ENCODE results near the gene CACNA1C.

Gene CACNA1C

DNA sequence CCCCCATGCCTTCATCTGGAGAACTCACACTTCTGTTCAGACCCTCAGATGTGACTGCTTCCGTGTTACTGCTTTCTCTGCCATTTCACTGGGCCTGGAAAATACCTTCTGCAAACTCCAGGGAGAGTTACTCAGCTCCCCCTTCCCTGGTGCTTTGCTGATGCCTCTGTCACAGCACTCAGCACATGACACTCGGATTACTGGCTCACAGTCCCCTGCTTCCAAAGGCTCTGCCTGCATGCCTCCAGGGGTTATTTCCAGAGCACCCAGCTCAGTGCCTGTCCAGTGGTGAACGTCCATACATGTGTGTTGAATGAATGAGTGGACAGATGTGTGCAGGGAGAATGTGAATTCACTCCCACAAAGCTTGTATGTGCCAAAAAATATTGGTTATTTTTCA, 504.8 kb downstream of the CACNA1C start:
- Histone ChIP-seq H3K4me3 (IDR thresholded peaks at IDR 0.05; ENCODE audit: insufficient read depth, low read depth, low read length) (no peak overlapping the region), H4K20me1 (ENCODE audit: insufficient read depth) (no peaks in the 10 kb centered on the region), H3K27ac (no peak overlapping the region), H2AFZ (ENCODE audit: low read depth) (no peak overlapping the region), H3K4me2 (no peak overlapping the region), H3K36me3 (ENCODE audit: insufficient read depth) (no peaks in the 10 kb centered on the region), H3K9ac (no peak overlapping the region), H3K4me1 (ENCODE audit: low read depth, poor library complexity, severe bottlenecking) (no peaks in the 10 kb centered on the region), H3K79me2 (ENCODE audit: insufficient read depth, low read depth) (no peaks in the 10 kb centered on the region), H3K27me3 (ENCODE audit: insufficient read depth, low read depth) (no peaks in the 10 kb centered on the region; the same call in 1 of the 2 replicates)
- TF ChIP-seq CTCF (conservative IDR thresholded peaks at IDR 0.05; ENCODE audit: low read depth, low read length): no peak

GRCh38 chr12:2559931-2560330, 507.1 kb downstream of the CACNA1C start:
- Histone ChIP-seq H3K4me1 (ENCODE audit: low read depth, poor library complexity, severe bottlenecking) (no peaks in the 10 kb centered on the region), H3K27ac (no peak overlapping the region), H3K9ac (no peak overlapping the region), H3K4me3 (IDR thresholded peaks at IDR 0.05; ENCODE audit: insufficient read depth, low read depth, low read length) (no peak overlapping the region), H3K27me3 (ENCODE audit: insufficient read depth, low read depth) (no peaks in the 10 kb centered on the region; the same call in 1 of the 2 replicates), H3K36me3 (ENCODE audit: insufficient read depth) (no peaks in the 10 kb centered on the region), H3K79me2 (ENCODE audit: insufficient read depth, low read depth) (no peaks in the 10 kb centered on the region), H2AFZ (ENCODE audit: low read depth) (no peak overlapping the region), H4K20me1 (ENCODE audit: insufficient read depth) (no peaks in the 10 kb centered on the region), H3K4me2 (no peak overlapping the region)
- no peak for TF ChIP-seq CTCF (conservative IDR thresholded peaks at IDR 0.05; ENCODE audit: low read depth, low read length)

DNA sequence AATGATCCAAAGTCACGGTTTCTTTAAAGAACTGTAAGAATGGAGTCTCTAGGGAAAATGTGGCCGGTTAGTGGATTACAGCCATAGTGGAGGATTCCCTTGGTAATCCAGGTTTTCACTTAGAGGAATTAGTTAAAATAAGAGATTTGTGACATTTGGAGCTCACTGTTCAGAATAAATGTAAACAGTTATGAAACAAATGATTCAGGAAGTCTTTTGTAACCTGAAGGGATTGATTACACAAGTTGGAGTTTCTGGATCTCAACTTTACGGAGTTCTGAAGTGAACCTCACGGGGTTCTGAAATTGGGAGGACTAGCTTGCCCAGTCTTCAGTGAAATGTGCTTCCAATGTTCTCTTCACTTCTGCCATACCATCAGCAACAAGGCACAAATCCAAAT, 507.6 kb downstream of the CACNA1C start:
- Histone ChIP-seq H3K36me3 (ENCODE audit: insufficient read depth) (no peaks in the 10 kb centered on the region), H3K27ac (no peak overlapping the region), H3K4me1 (ENCODE audit: low read depth, poor library complexity, severe bottlenecking) (no peaks in the 10 kb centered on the region), H3K4me2 (no peak overlapping the region), H2AFZ (ENCODE audit: low read depth) (no peak overlapping the region), H4K20me1 (ENCODE audit: insufficient read depth) (no peaks in the 10 kb centered on the region), H3K79me2 (ENCODE audit: insufficient read depth, low read depth) (no peaks in the 10 kb centered on the region), H3K4me3 (IDR thresholded peaks at IDR 0.05; ENCODE audit: insufficient read depth, low read depth, low read length) (no peak overlapping the region), H3K27me3 (ENCODE audit: insufficient read depth, low read depth) (no peaks in the 10 kb centered on the region; the same call in 1 of the 2 replicates), H3K9ac (no peak overlapping the region)
- no peak for TF ChIP-seq CTCF (conservative IDR thresholded peaks at IDR 0.05; ENCODE audit: low read depth, low read length)

GRCh38 chr12:2561367-2561766, 508.6 kb downstream of the CACNA1C start:
- no peak overlapping the region for H3K4me3 ChIP-seq (IDR thresholded peaks at IDR 0.05; ENCODE audit: insufficient read depth, low read depth, low read length)
- H3K4me2 ChIP-seq: no peak overlapping the region
- no peaks in the 10 kb centered on the region; the same call in 1 of the 2 replicates for H3K27me3 ChIP-seq (ENCODE audit: insufficient read depth, low read depth)
- H3K36me3 ChIP-seq (ENCODE audit: insufficient read depth): no peaks in the 10 kb centered on the region
- H4K20me1 ChIP-seq (ENCODE audit: insufficient read depth): no peaks in the 10 kb centered on the region
- H3K79me2 ChIP-seq (ENCODE audit: insufficient read depth, low read depth): no peaks in the 10 kb centered on the region
- TF ChIP-seq CTCF (conservative IDR thresholded peaks at IDR 0.05; ENCODE audit: low read depth, low read length): no peak
- H3K4me1 ChIP-seq (ENCODE audit: low read depth, poor library complexity, severe bottlenecking): no peaks in the 10 kb centered on the region
- no peak overlapping the region for H2AFZ ChIP-seq (ENCODE audit: low read depth)
- no peak overlapping the region for H3K27ac ChIP-seq
- H3K9ac ChIP-seq: no peak overlapping the region
